GM18505 (cell line): ENCODE measurements around the gene SFI1.
"Not testable (repeated sequence)": the region's sequence is repeated elsewhere in the genome, so short reads cannot be mapped to it uniquely, and the experiment has no call there.

Source experiments
- ATAC-seq: cut with Tn5 transposase; IDR thresholded peaks from one replicate; pipeline ENCODE4 v1.9.1; 2021; ENCODE audit not compliant: unreplicated experiment
- POLR2A ChIP-seq: IDR thresholded peaks from 4 replicates; pipeline ENCODE4 v1.6.1; 2011; ENCODE audit warnings: borderline replicate concordance; ENCODE audit not compliant: insufficient read depth, insufficient read length; ENCODE audit errors: extremely low read depth

Gene SFI1

DNA sequence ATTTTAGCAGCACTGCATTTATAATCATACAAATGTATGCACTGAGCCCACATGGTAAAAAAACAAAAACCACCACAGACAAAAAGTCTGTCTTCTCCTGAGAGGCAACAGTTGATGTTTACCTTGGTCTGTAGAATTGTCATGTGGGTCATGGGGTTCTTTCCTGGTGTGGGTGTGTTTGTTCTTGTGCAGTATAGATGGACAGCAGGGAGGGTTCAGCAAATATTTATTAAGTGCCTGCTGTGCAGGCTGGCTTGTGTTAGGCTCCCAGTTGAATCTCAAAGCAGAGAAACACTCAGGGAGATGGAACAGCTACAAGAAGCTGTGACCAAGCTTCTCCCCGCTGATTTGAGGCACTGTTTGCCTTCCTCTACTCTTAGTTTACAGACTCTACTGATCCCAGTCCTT lies 83.5 kb downstream of the SFI1 start:
- no peak for TF ChIP-seq POLR2A
- no peak for ATAC-seq

DNA sequence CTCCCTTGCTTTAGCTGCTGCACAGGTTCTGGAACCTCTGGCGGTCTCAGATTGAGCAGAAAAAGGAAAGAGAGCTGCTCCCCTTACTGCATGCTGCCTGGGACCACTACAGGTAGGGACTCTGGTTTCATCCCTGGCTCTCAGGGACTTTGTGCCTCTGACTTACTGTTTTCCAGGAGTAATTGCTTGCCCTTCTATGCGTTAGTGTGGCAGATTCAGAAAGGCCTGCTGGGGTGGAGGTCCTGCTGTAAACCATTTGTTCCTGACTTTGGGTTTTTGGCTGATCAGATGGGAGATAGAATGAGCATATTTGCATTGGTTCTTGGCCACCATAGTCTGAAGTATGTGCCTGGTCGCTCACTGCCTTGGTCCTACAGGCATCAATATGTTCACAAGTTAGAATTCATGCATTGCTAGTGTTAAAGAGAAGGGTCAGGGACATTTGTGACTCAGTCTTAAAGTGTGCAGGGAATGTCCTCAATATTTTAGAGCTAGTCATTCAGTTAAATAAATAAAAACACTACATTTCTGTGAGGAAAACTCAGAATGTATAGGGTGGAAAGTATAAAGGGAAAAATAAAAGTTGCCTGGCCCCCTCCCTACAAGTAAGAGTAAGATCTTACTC lies 87.6 kb downstream of the SFI1 start:
- TF ChIP-seq POLR2A: no peak

DNA sequence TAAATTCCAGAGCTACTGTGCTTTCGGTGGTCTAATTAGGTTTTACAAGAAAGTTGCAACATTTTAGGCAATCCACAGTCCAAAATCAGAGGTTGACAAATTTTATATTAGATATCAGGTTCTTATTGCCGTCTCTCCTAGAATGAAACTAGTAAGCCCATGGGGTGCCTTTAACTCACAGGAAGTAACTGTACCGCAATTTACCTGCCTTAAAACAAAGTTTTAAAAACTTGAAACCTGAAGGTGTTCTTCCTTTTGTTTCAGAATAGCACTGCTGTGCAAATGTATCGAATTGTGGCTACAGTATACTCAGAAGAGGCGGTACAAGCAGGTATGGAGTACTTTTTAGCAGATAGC lies 88.4 kb downstream of the SFI1 start:
- no peak for ATAC-seq
- TF ChIP-seq POLR2A: no peak

More for the DNA sequence above, 87.6 kb downstream of the SFI1 start:
- ATAC-seq: no peak

DNA sequence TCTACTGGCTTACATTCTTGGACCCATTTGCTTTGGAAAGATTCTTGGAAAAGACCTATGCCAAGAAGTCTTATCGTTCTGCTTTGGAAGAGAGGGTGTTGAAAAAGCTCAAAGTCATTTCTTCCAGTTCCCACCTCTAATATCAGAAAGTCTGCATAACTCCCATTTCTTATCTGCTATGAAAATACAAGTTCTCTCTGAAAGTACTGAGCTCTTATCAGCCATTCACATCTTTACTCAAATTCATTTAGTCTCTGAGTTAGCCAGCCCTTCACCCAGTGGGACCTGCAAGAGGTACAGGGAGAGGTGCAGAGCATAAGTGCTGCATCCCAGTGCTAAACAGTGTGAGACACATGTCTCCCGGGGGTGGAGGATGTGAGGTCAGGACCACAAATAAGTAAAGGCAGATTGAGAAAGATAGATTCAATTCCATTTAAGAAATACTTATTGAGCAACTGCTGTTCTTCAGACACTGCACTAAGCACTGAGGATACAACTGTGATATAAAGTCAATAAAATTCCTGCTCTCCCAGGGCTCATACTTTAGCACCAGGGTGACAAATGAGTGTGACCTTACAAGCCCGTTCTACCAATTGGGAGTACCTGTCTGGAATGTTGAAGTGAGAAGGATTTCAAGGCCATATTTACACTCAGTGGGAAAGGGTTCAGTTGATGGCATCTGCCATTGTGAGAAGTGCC lies 89.0 kb downstream of the SFI1 start:
- no peak for TF ChIP-seq POLR2A
- no peak for ATAC-seq

DNA sequence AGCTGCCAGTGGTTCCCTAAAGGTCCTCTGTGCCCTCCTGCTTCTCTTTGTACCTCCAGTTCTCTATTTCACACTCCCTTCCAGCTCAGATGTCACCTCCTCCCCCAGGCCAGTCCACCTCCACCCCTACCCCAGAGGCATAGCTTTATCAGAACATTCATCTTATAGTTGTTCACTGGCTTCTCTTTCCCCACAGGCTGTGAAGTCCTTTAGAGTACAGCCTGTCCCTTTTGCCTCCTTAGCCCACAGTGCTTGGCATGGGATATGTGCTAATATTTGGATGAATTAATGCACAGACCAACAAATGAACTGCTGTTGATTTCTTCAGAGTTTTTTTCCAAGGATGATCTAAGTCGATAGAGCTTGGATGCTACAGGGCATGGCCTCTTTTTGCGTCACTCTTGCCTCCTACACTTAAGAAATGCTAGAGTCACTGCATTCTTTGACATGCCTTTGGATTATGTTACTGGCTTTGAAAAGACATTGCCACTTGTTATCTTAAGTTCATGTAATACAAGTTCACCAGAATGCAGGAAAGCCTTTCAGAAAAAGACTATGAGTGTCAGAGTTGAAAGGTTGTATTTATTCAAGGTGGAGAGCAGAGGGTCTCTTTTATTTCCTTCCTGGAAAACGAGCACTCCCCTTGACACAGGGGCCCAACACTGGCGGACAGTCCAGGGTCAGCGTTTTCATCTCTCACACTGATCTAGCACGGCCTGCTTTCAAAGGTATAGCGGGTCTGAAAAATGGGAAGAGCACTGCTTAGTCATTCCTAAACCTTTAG lies 90.0 kb downstream of the SFI1 start:
- no peak for TF ChIP-seq POLR2A
- no peak for ATAC-seq

DNA sequence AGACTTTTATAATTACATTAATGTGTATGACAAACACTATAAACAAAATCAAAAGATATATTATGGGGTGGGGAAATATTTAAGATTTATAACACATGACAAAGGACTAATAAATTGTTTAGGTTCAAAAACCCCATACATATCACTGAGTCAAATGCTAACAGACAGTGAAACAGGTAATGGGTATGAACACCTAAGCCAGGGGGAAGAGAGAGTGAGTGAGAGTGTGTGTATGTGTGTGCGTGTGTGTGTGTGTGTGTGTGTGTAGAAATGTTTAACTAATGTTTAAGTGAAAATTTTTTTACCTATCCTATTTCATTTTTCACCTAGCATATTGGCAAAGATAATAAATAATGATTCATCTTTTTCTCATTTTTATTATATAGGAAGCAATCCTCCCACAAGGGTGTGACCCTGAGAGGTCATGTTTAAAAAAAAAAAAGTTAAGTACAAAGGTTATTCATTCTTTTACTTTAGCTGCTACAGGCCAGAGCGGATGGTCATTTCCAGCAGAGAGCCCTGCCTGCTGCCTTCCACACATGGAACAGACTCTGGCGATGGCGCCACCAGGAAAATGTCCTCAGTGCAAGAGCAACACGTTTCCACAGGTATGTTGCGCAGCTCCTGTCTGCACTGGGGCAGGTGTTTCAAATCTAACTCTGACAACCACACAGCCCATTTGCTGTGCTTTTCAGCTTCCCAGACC lies 92.8 kb downstream of the SFI1 start:
- ATAC-seq: no peak
- no peak for TF ChIP-seq POLR2A

DNA sequence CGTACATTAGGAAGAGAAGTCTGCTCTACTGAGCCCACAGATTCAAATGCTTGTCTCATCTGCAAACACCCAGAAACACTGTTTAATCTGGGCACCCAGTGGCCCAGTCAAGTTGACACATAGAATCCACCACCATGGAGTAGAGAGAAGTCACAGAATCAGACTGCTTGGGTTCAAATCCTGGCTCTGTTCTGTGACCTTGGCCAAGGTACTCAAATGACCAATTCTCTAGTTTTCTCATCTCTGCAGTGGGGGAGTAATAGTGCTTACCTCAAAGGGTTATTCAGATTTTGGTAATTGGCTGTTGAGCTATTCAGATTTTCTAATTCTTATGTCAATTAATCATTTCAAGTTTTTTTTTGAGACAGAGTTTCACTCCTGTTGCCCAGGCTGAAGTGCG lies 93.8 kb downstream of the SFI1 start:
- ATAC-seq: not testable (repeated sequence)

DNA sequence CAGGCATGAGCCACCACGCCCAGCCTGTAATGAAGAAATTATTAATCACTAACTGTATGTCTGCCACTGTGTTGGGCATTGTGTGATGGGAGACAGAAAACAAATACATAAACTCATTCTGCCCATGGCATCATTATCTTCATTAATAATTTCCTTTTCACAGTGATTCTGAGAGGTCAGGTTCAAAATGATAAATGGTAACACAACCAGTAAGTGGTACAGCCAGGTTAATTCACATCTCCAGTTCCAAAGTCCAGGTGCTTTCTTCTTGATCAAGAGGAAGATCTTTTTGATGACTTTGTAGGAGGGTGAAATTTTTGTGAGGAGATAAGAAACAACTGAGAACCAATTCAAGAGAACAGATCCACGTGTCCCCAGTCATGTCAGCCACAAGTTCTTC lies 98.9 kb downstream of the SFI1 start:
- no peak for ATAC-seq
- TF ChIP-seq POLR2A: no peak

DNA sequence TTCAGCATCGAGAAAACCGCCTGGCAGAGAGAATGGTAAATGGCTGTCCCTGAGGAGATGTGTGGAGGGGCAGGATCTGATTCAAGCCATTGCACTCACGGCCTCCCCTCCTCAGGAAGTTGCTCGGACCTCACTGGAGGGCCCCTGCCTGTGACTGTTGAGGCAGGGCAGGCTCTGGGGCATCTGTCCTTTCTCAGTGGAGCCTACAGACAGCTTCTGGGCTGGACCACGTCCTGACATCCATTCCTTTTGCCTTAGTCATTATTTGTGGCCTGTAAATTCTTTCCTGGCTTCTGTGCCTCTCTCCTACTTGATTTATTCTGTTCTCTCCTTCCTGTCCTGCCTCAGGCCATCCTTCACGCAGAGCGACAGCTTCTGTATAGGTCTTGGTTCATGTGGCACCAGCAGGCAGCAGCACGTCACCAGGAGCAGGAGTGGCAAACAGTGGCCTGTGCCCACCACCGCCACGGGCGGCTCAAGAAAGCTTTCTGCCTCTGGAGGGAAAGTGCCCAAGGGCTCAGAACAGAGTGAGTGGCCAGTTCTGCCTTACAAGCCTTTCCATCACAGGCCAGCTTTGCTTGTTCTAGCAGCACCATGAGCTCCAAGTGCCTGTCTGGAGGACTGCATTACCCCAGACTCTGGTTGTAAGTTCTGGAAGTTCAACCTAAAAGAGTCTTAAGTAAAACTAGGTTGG lies 106.1 kb downstream of the SFI1 start:
- ATAC-seq: no peak
- no peak for TF ChIP-seq POLR2A

DNA sequence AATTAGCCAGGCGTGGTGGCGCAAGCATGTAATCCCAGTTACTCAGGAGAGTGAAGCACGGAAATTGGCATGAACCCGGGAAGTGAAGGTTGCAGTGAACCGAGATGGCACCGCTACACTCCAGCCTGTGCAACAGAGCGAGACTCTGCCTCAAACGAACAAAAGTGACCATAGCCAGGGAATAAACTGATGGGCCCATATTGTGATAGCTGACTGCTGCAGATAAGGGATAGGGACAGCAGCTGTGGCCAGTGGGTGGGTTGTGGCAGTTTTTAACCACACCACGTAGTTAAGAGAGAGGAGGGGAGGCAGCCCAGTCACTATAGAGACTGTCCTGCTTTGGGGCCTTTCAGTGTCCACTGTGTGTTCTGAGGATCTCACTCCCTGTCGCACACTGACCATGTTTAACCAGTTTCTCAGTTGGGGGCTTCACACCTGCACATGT lies 106.8 kb downstream of the SFI1 start:
- ATAC-seq: no peak
- TF ChIP-seq POLR2A: no peak

DNA sequence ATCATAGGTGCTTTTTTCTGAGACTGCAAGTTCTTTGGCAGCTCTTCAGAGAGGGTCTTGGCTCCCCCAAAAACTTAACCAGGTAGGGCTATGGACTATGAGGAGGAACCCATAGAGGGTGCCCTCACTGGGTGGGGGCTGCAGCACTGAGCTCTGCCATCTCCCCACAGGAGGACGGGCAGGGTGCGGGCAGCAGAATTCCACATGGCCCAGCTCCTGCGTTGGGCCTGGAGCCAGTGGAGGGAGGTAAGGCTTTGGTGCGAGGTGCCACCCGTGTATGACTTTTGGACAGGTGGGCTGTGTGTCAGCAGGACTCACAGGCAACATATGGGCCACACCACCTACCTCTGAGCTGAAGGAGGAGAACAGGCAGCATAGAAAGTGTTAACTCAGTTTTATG lies 107.2 kb downstream of the SFI1 start:
- TF ChIP-seq POLR2A: no peak
- no peak for ATAC-seq

DNA sequence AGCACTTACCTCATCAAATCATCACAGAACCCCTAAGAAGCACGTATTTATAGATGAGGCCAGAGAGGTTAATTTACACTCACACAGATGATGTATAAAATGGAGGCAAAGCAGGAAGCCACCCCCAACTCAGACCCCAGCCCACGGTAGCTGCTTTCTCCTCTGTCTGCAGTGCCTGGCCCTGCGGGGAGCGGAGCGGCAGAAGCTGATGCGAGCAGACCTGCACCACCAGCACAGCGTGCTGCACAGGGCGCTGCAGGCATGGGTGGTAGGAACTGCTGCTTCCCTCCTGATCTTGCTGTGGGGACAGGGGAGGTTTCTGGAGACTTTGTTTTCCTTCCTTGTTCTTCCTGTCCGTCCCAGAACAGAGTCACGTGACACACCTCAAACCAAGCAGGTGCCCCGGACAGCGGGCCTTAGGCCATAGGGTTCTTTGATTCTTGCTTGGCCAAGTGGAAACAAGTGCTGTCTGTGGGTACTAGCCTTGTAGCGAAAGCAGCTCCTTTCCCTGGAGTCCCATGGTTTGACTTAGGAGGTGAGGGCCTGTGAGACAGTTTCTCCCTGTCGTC lies 107.9 kb downstream of the SFI1 start:
- TF ChIP-seq POLR2A: no peak
- no peak for ATAC-seq

DNA sequence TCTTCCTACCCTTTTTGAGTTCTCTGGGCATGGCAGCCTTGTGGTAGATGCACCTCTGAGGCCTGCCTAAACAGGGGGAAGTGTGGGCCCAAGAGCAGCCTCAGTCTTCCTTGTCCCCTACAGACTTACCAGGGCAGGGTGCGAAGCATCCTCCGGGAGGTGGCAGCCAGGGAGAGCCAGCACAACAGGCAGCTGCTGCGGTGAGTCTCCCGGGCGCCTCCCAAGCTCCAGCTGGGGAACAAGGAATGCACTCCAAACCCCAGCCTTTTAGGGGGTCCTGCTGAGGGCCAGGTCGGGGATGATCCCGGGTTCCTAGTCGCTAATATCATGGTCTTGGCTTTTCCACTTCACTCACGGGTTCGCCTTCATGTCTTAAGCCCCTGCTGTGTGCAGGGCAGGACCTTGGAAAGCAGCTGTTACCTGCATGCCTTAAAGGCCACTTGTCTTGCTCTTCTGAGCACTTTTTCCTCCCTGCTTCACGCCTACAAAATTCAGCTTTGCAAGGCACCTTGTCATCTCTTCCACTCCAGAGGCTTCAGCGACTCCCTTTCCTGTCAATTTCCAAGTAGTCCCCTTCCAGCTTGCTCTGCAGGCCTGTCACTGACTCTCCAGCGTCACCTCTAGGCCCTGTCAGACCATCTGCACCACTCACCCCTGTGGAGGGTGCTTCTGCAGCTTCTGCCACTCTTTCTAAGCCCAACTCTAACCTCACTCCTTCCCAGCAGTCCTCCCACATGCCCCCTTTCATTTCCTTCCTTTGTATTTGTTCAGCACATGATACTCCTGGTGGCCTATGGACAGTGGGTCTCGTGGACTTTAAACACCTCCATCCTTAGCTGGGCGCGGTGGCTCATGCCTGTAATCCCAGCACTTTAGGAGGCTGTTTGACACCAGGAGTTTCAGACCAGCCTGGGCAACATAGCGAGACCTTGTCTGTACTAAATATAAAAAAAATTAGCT lies 108.7 kb downstream of the SFI1 start:
- ATAC-seq: no peak
- no peak for TF ChIP-seq POLR2A
